Suprapubic skin (tissue), 4 donors: Measurements from ENCODE around the gene JAML.

ENCODE experiments used
- CTCF ChIP-seq, 2 donors: fragments of 200-600 bp in 1 of 2; fragments of 450-650 bp in 1 of 2; sonication (generic) in 1 of 2; IDR thresholded peaks; one replicate each; pipeline ENCODE4 v1.5.1; 2016 to 2019; ENCODE audit warnings: antibody characterized with exemption in 2 of 2, mild to moderate bottlenecking in 1 of 2, moderate library complexity in 1 of 2
- EP300 ChIP-seq: sonication (generic); formaldehyde crosslinking; IDR thresholded peaks from one replicate; pipeline ENCODE4 v1.6.1; 2017; ENCODE audit warnings: antibody characterized with exemption
- POLR2A ChIP-seq, 2 donors: fragments of 450-650 bp; IDR thresholded peaks; one replicate each; pipeline ENCODE4 v1.6.1; 2017; ENCODE audit warnings: antibody characterized with exemption in 2 of 2, mild to moderate bottlenecking in 2 of 2, moderate library complexity in 2 of 2
- POLR2AphosphoS5 ChIP-seq, 3 donors: sonication (generic); formaldehyde crosslinking; IDR thresholded peaks; one replicate each; pipeline ENCODE4 v1.6.1; 2017; ENCODE audit warnings: antibody characterized with exemption in 3 of 3

GRCh38 chr11:118222437-118222836, 2.4 kb downstream of the JAML start:
- no peak for TF ChIP-seq EP300
- TF ChIP-seq POLR2A (IDR thresholded peaks at IDR 0.05), result no peak
- no peak for TF ChIP-seq CTCF (IDR thresholded peaks at IDR 0.05)
- TF ChIP-seq POLR2AphosphoS5 (IDR thresholded peaks at IDR 0.05), result no peak
